GM21717 (cell line): ENCODE data around the gene CLEC9A.

Source experiments
- ATAC-seq: cut with Tn5 transposase; IDR thresholded peaks from one replicate; pipeline ENCODE4 v1.9.1; 2021; ENCODE audit warnings: mild to moderate bottlenecking, moderate library complexity; ENCODE audit not compliant: unreplicated experiment

CLEC9A gene

GRCh38 chr12:10065241-10065640, 34.8 kb downstream of the CLEC9A start:
- ATAC-seq: no peak

GRCh38 chr12:10067264-10067663, 36.8 kb downstream of the CLEC9A start:
- ATAC-seq: no peak

DNA sequence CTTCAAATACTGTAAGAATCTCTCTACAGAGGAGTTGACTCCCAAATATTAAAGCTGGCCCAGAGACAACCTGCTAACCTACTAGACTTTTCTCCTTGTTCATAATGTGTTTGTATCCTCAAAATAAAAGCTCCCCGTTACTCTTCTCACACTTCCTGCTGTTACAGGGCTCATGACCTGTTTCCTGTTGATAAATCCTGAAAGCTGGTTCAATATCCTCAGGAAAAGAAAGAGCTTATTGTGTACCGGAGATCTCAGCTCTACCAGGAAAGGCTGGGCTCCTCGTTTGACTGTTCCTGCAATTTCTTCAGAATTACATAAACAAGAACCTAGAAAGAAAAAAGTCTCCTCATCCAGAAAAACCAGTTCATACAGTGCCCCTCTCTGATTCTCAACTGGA, 37.5 kb downstream of the CLEC9A start:
- no peak for ATAC-seq

DNA sequence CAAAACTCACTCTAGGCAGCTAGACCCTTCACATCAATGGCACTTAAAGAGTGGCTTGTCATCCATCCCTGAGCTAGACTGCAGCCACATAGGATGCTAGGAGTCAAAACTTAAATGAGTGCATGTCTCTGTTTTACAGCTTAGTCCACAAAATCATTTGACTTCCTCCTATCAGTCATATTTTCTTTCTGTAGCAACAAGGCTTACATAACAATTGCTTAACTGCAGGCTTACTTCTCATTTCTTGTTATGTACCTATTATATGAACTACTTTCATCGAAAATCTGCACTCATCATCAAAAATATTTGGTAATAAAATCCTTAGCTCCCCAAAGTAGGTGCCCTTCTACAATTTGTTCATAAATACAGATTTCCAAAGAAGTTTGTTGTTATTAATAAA, 38.2 kb downstream of the CLEC9A start:
- ATAC-seq: no peak

DNA sequence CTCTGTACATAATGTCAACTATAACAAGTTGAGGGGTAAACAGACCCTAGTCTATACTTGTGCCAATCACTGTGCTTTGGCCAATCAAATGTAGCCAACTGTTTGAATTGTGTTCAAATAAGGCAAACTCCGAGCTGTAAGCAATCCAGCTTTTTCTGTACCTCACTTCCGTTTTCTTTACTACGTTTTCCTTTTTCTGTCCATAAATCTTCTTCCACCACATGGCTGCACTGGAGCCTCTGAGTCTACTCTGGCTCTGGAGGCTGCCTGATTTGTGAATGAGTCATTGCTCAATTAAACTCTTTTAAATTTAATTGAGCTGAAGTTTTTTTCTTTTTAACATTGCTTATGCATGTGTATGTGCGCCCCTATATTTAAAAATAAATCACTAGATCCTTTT, 38.6 kb downstream of the CLEC9A start:
- no peak for ATAC-seq

DNA sequence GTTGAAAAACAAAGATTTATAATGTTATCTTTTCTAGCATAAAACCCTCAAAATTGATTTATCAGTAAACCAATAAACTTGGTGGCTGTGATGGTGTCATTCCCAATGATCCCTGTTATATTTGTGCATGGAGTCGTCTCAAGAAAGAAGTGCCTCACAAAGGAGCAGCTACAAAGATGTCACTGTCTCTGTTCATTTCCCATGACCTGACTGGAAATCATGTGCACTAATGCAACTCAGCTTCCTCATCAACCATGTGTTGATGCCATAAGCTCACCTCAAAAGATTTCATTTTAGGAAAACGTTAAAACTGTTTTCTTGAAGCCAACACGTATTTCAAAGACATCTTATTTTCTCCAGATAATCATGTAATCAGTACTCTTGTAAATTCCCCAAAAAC, 39.5 kb downstream of the CLEC9A start:
- no peak for ATAC-seq

DNA sequence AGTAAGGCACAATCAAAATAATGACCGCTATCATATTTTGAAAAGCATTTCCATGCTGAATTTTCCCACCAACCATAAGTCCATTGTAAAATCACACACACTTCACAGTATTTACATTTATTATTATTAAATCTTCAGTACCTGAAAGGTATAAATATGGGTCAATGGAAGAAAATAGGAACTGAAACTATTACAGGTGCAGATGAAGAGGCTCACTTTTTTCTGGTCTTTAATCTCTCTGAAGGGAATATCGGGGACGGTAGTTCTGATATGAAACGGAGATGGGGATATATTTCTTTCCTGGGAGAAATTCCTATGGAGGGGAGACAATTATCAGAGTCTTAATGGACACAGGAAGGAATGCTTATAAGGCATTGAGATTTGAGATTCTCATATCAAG, 39.9 kb downstream of the CLEC9A start:
- ATAC-seq: no peak

- ATAC-seq: no peak
Observed at GRCh38 chr12:10072131-10072530, 41.6 kb downstream of the CLEC9A start.

GRCh38 chr12:10073261-10073660, 42.8 kb downstream of the CLEC9A start:
- no peak for ATAC-seq

GRCh38 chr12:10075451-10075850, 45.0 kb downstream of the CLEC9A start:
- ATAC-seq: no peak

GRCh38 chr12:10082117-10082874, 51.8 kb downstream of the CLEC9A start:
- no peak for ATAC-seq

- ATAC-seq: no peak
Observed at GRCh38 chr12:10084733-10085132, 54.3 kb downstream of the CLEC9A start.

- no peak for ATAC-seq
Observed at GRCh38 chr12:10086387-10086786, 55.9 kb downstream of the CLEC9A start.

DNA sequence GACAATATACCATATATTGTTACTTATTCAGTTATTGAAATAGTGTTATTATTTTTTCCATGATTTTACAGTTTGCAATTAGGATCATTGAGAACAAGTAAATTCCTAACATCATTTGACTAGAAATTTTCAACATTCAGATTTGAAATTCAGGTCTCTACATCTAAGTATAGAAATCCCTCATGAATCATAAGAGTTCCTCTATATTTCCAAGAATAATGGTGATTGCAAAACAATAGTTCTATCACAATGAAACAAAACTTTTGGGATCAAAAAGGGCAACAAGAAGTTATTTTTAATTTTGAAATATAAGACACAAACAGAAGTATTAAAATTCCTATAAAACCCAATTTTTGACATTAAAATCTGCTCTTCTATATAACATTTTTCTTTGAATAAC, 57.5 kb downstream of the CLEC9A start:
- ATAC-seq: no peak

GRCh38 chr12:10088955-10089900, 58.7 kb downstream of the CLEC9A start:
- ATAC-seq: no peak

DNA sequence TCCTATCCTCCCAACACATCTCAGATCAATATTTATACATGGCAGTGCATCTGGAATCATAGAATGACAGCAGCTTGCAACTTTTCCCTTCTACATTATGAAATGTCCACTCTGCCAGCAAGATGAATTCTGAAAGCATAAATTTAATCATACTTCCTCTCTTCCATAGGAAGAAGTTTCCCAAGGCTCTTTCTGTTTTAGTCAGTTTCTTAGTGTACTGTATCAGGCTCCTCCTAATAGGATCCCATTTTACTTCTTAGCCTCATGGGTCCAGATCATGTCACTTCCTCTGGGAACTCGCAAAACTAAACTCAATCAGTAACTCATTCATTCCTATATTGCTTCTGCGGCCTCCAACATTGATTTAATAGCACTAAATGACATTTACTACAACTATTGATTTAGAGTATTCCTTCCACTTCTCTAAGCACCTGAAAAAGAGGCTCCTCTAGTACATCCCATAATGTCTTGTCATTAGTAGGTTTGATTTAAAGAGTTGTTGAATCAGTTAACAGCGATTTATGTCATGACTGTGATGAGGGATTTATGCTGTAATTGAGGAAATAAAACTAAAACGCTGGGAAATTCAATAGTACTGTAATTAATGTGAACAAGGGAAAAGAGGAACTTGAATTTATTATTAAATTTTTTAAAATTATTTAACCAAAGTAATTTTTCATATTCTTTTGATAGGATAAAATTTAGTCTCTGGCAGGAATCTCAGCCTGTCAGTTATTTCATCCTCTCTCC, 64.3 kb downstream of the CLEC9A start:
- no peak for ATAC-seq

DNA sequence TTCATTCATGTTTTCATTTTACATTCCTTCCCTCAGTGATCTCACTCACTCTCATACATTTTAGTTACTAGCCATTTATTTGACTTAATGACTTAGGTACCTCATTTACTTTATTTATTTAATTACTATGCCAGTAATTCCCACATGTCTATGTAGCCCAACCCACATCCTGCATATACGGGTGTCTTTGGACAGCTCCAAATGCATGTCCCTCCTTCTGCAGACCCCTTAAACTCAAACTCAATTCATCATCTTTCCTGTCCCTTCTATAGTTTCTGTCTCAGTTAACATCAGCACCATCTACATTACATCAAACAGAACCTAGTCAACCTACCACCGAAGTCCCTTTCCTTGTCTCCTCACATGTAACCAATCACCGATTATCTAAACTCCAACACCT, 65.5 kb downstream of the CLEC9A start:
- no peak for ATAC-seq

GRCh38 chr12:10097521-10097920, 67.0 kb downstream of the CLEC9A start:
- ATAC-seq: no peak

DNA sequence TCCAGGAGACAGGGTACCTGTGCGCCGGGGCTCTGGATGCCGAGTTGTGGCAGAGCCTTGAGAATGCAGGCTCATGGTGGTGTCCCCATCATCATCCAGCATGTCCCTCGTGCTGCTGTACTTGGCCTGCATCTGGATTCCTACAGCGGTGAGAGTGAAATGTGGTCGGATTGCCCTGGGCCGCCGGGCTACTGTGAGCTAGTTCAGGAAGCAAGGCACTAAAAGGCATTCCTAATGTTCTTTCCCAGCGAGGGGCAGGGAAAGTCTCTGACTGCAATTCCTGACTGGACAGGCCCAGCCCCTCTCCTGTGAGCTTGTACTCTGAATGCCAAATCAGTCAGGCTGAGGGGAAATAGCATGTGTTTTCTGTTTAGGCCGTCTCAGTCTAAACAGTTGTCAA, 68.3 kb downstream of the CLEC9A start, which contains the start of gene CLEC1A:
Gene CLEC1A (minus strand): TSS at position 195 of the 400 bp plus-strand sequence. CDS start 63 bp downstream, at position 132.
- ATAC-seq: no peak

DNA sequence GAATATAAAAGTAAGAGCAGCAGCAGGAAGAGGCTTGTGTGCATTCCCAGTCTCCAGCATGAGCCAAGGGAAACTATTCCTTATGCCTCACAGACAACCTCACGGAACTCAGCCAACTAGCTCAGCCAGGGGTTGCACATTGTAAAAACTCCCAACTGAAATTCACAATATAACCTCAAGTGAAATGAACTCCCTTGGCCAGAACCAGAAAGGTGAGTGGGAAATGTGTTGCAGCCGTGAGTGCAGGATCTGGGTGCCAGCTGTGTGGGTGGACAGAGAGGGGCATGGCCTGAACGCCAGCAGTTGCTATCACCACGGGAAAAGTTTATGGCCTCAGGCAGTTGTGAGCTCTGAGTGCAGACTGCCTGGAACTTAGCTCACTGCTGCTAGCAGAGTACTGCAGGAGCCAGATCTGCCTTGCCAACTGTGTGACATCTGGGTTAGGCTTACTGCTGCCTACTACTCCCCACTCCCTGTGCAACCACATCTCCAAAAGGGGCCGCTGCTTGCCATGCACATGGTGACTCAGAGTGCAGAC, 70.6 kb downstream of the CLEC9A start:
- no peak for ATAC-seq

DNA sequence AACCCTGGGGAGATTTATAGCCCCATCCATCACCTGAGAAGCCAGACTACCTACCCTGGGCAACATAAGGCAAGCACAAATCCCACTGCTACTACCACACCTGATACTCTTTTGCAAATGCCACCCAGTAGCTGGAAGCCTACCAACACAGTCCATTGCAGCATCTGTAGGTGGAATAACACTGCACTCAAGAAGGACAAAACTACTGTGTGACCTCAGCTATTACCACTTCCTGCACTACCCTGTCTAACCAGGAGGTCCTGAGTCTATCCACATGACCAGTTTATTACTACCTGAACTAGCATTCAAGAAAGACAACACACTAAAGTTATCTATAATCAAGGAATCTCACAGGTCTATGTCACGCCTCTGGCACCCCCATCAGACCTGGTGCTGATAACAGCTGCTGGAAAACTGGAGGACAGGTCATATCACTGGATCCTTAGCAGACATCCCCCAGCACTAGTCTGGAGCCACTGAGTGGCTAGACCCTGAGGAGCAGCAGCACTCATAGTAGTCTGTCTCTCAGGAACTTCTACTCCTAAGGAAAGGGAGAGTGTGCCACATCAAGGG, 71.3 kb downstream of the CLEC9A start:
- no peak for ATAC-seq
